VCaP (cell line): ENCODE measurements around the gene CFDP1.

Experiments used
- H3K27ac ChIP-seq: fragments of 450-650 bp; 2 replicates; pipeline ENCODE4 v1.5.1; 2017
- CTCF ChIP-seq: fragments of 450-650 bp; conservative IDR thresholded peaks from 2 replicates; pipeline ENCODE4 v1.5.1; 2017; ENCODE audit warnings: mild to moderate bottlenecking, moderate library complexity

Gene CFDP1

GRCh38 chr16:75342308-75342811 is 90.9 kb downstream of the CFDP1 start:
- peak overlapping the region; percentile 68 for H3K27ac ChIP-seq
- no peak for TF ChIP-seq CTCF

DNA sequence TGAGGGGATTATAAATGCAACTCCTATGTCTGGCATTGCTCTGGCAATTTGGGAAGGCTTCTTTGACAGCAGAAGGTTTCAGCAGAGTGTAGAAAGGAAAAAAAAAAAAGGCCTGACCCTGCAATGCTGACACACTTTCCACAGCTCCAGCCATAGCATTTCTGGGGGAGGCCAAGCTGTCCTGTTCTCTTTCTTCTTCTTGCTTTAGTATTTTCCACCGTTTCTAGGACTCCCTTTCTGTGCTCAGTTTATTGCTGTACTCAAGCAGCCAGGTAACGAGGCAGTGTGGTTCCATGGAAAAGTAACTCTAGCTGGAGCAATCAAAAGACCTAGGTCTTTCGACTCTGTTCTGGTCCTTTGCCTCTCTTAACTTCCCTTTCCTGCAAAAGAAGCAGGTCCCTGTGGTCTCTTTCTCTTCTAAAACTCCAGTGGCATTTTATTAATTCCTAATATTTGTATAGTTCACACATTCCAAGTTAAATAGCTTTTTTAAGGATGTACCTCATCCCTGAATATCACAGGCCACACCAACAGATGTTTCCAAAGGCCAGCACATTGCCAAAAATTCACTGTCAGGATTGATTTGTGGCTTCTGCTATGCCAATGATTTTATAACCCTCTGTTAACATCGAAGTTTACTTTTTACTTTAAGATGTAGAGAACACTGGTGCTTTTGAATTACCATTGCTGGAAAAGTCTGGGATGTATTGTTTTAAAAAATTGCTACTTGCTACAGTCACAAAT is 91.6 kb downstream of the CFDP1 start:
- H3K27ac ChIP-seq, result peak overlapping the region; percentile 68
- no peak for TF ChIP-seq CTCF

DNA sequence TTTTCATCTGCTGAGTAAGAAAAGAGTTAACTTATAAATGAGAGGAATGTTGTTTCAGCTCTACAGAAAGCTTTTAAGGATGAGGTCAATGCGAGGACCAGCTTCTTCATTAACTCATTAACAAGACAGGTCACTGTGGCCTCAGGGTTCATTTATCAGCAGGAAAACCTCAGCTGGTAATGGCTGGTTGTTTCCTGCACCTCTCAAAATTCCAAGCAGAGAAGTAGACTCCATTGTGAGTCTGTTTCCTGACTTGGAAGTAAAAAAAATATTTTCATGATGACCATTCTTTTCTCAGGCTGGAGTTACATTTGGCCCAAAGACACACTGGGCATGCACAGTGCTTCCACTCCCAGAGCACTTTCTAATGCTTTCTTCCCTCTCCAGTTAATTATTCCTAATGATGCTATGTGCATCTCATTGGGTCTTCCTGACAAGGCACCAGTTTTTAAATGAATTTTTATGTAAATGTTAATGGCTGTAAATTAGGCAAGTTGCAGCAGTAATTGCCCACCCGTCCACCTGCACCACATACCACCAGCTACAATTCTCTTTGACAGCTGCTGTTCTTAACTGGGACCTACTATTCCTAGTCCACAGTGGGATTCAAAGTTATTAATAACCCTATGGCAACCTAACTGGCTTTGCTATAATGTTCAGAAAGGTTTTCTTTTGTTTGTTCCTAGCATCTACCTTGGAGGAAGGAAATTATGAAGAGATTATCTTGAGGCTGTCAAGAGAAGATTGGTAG is 92.4 kb downstream of the CFDP1 start:
- peak overlapping the region; percentile 68; the same call in 1 of the 2 replicates for H3K27ac ChIP-seq
- no peak for TF ChIP-seq CTCF

- no peak overlapping the region for H3K27ac ChIP-seq
- TF ChIP-seq CTCF, result no peak
Observed at GRCh38 chr16:75337430-75337829, 95.9 kb downstream of the CFDP1 start.

DNA sequence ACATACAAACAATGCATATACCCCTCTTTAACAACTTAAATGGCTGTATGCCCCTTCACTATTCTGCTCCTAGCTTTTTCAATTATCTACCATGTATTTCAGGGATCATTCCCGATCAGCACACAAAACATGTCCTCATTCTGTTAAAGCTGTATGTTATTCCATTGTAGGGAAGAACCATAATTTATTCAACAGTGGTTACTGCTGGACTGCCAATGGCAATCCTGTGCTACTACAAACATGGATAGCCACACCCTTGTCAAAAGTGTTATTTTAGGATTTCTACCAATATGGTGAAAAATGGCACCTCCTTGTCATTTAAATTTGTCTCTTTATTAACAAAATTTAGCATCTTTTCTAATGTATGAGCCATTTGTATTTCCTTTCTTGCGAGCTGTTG is 96.8 kb downstream of the CFDP1 start:
- H3K27ac ChIP-seq, result no peak overlapping the region
- no peak for TF ChIP-seq CTCF

DNA sequence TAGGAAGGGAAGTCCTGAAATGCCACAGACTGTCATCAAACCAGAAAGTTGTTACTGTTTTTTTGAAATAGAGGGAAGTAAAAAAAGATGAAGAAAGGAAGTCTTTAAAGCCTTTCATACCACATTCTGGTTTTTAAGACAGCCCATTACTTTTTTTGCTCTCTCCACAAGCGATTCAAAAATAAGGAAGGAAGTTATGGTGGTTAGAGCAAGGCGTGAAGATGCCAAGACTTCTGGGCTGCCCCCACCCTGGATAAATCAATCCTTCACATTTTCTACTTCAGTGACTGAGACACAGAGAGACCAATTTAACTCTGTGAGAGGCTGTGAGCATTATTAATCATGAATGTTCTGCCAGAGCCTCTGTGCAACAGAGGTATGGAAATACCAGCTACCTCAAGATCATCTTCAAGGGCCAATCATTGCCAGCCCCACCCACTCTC is 99.6 kb downstream of the CFDP1 start:
- no peak overlapping the region for H3K27ac ChIP-seq
- TF ChIP-seq CTCF, result no peak

DNA sequence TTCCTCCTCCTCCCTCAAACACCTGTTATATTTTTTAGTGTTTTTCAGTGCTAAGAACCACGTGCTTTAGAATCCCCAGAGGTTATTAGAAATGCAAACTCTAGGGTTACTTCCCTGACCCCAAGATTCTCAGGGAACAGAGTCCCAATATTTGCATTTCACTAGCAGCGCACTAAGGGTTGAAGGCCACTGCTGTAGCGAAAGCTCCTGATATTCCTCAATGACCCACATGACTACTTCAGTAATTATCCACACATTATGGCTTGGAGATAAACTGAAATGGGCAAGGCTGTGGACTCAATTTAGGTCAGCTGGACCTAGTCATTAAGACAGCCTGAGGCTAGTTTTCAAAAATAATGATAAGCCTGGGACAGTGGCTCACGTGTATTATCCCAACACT is 103.4 kb downstream of the CFDP1 start:
- TF ChIP-seq CTCF, result no peak
- H3K27ac ChIP-seq, result no peak overlapping the region
